Muscle of arm (tissue), 12 donors: ENCODE measurements around the gene GNG4. TPM values are rescaled to one million over a fixed set of nuclear protein-coding genes. Genes with fewer than 3 reads are reported as not detected.

Experiments used
- polyA plus RNA-seq, 12 donors: library from polyadenylated mRNA; unstranded; fragments of 120-200 nt; gene quantifications; one replicate each; pipeline ENCODE4 v1.2.1, GENCODE V29; 2013; ENCODE audit not compliant: insufficient read length in 12 of 12

GNG4 gene
- polyA plus RNA-seq, 12 donors, result 0.52 to 6.4 (median 1.1) TPM; not detected in 1

Other genes starting within 250 kb of the GNG4 start
- 10 to 100 TPM in 11 of 12 donors, not detected in 1; 16.5 to 32.8 (median 24.9) TPM for gene B3GALNT2, start 145.3 kb downstream of the GNG4 start, polyA plus RNA-seq
- gene LYST, start 217.1 kb upstream of the GNG4 start, polyA plus RNA-seq, result 10 to 100 TPM in 2 of 12 donors, 1 to 10 TPM in 9, not detected in 1; 4.5 to 17.1 (median 7.3) TPM